Subcutaneous abdominal adipose tissue (tissue), 5 donors: Measurements from ENCODE around the gene NOX3.
"Not testable (repeated sequence)": the region's sequence is repeated elsewhere in the genome, so short reads cannot be mapped to it uniquely, and the experiment has no call there.

Experiments
- H3K27ac ChIP-seq: one replicate; pipeline ENCODE4 v1.7.0; 2013; ENCODE audit warnings: low read depth, mild to moderate bottlenecking, inconsistent platforms, low read length, moderate library complexity
- H3K27me3 ChIP-seq, 5 donors: one replicate each; pipeline ENCODE4 v1.7.0; 2013; ENCODE audit warnings: low read length in 5 of 5, inconsistent platforms in 1 of 5; ENCODE audit not compliant: control insufficient read depth in 5 of 5, insufficient read depth in 4 of 5
- H3K36me3 ChIP-seq, 5 donors: one replicate each; pipeline ENCODE4 v1.7.0; 2013; ENCODE audit warnings: low read length in 5 of 5; ENCODE audit not compliant: control insufficient read depth in 5 of 5, insufficient read depth in 5 of 5
- H3K4me1 ChIP-seq, 5 donors: one replicate each; pipeline ENCODE4 v1.7.0; 2013; ENCODE audit warnings: low read length in 5 of 5, mild to moderate bottlenecking in 3 of 5, moderate library complexity in 1 of 5; ENCODE audit not compliant: control insufficient read depth in 5 of 5, insufficient read depth in 5 of 5
- H3K4me3 ChIP-seq, 5 donors: one replicate each; pipeline ENCODE4 v1.7.0; 2013; ENCODE audit warnings: low read length in 5 of 5, low read depth in 1 of 5
- H3K9ac ChIP-seq, 5 donors: one replicate each; pipeline ENCODE4 v1.7.0; 2013; ENCODE audit warnings: low read length in 5 of 5, mild to moderate bottlenecking in 4 of 5, moderate library complexity in 3 of 5
- H3K9me3 ChIP-seq, 5 donors: one replicate each; pipeline ENCODE4 v1.7.0; 2013; ENCODE audit warnings: low read length in 5 of 5; ENCODE audit not compliant: control insufficient read depth in 5 of 5
- donor health status: healthy.
- donor health status: healthy.
- donor health status: healthy.
- donor health status: healthy.
- donor health status: healthy.

The NOX3 gene

DNA sequence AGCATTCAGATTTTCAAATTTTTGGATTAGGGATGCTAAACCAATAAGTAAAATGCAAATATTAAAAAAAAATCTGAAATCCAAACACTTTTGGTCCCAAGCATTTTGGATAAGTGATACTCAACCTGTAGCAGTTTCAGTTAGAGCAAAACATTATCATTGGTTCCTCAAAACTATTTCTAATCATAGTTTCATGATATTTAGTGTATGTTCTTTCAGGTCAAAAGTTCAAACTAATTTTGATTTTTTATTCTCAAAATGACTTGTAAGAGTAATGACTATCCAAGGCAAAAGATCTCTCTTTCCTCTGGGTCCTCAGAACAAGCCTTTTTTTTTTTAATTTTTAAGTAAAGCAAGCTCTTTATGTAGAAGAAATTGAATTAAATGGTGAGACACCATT is 77.4 kb downstream of the NOX3 start:
- Histone ChIP-seq H3K27ac (no peak overlapping the region), H3K27me3 (no peaks in the 10 kb centered on the region), H3K4me1 (no peaks in the 10 kb centered on the region), H3K9ac (no peak overlapping the region), H3K9me3 (no peaks in the 10 kb centered on the region), H3K36me3 (no peaks in the 10 kb centered on the region), H3K4me3 (no peak overlapping the region)

DNA sequence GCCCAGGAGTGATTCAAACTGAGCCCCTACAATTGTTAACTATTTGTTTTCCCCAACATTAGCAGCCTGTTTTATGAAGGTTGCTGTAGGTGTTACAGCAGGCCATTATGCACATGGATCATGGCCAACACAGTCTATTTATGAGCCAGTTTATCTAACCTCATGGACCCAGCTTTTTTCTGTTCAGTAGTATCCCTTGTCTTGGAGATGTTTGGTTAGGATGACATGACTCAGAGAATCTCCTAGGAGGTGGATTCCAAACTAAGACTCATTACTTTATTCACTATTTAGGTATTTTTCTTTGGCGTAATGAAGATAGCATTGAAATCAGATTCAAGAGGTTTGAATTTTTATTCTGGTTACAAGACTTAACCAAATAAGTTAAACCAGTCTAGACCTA is 78.6 kb downstream of the NOX3 start:
- H3K27me3 ChIP-seq = no peaks in the 10 kb centered on the region
- H3K4me1 ChIP-seq = no peaks in the 10 kb centered on the region
- no peaks in the 10 kb centered on the region for H3K36me3 ChIP-seq

DNA sequence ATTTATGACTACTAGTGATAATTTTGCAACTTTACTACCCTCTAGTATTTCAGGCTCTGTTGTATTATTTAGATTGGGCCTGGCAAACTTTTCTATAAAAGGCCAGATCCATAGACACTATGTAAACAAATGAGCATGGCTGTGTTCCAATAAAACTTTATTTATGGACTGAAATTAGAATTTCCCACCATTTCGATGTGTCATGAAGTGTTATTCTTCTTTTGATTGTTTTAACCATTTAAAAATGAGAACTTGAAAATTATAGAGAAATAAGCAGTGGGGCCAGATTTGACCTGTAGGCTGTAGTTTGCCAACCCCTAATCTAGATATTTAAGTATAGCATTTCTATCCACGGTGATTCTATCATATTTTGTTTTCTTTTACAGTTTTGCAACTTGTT is 79.8 kb downstream of the NOX3 start:
- Histone ChIP-seq H3K27ac (no peak overlapping the region), H3K4me3 (no peak overlapping the region), H3K36me3 (no peaks in the 10 kb centered on the region), H3K9me3 (no peaks in the 10 kb centered on the region), H3K9ac (no peak overlapping the region), H3K27me3 (no peaks in the 10 kb centered on the region), H3K4me1 (no peaks in the 10 kb centered on the region)

More for the DNA sequence above, 78.6 kb downstream of the NOX3 start:
- Histone ChIP-seq H3K9me3 (no peaks in the 10 kb centered on the region), H3K9ac (no peak overlapping the region), H3K27ac (no peak overlapping the region), H3K4me3 (no peak overlapping the region)

DNA sequence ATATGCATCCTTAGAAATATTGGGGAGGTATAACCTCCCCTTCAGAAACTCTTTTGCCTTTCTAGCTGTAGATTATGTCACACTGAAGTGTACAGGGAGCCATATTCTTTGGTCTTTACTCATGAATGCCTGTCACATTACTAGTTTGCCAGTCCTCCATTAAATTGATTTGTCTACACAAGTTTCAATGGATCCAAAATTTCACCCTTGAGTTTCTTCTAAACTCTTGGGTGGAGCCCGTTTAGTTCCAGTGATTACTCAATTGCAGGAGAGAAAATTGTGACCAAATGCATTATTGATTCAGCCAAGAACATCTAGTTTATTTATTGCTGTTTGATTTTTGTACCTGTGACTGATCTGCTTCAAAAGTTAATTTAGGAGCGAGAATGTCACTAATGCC is 81.0 kb downstream of the NOX3 start:
- Histone ChIP-seq H3K4me1 (no peaks in the 10 kb centered on the region), H3K27me3 (no peaks in the 10 kb centered on the region), H3K9ac (no peak overlapping the region), H3K27ac (no peak overlapping the region), H3K4me3 (no peak overlapping the region), H3K9me3 (no peaks in the 10 kb centered on the region), H3K36me3 (no peaks in the 10 kb centered on the region)

DNA sequence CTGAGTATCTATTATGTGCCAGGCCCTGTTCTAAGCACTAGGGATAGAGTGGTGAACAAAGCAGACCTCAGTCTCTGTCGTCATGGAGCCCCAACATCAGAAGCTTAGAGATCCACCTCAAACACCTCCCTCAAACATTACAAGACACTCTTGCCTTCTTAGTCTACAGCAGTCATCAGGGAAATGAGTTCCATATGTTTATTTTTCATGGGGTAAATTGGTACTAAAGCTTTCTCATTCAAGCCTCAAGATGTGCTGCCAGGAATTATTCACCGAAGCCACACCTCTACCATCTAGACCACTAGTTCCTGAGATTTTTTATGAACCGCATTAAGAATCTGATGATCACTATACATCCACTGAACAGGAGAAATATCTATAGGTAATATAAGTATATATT is 82.4 kb downstream of the NOX3 start:
- no peaks in the 10 kb centered on the region for H3K4me1 ChIP-seq
- no peak overlapping the region for H3K27ac ChIP-seq
- no peak overlapping the region for H3K4me3 ChIP-seq
- H3K36me3 ChIP-seq = no peaks in the 10 kb centered on the region
- no peak overlapping the region for H3K9ac ChIP-seq
- H3K9me3 ChIP-seq = no peaks in the 10 kb centered on the region
- H3K27me3 ChIP-seq = no peaks in the 10 kb centered on the region

DNA sequence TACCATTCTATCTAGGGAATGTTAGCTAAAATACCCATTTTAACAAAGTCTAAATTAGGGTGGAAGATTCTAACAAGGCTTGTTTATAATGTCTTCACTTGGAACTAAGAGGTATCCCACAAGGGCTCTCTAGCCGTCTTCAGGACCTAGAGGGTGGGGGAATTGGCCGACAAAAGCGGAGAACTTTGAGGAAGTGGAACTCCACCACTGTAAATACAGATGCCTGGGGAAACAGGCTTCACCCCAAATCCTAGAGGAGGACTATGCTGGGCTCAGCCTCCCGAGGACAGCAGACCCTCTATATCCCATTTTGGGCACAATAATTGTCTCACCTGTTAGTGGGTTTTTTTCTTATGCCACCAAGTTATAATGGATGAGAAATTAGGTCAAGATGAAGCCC is 83.4 kb downstream of the NOX3 start:
- Histone ChIP-seq H3K4me3 (no peak overlapping the region), H3K9me3 (no peaks in the 10 kb centered on the region), H3K9ac (no peak overlapping the region), H3K27me3 (no peaks in the 10 kb centered on the region), H3K36me3 (no peaks in the 10 kb centered on the region), H3K4me1 (no peaks in the 10 kb centered on the region), H3K27ac (no peak overlapping the region)

DNA sequence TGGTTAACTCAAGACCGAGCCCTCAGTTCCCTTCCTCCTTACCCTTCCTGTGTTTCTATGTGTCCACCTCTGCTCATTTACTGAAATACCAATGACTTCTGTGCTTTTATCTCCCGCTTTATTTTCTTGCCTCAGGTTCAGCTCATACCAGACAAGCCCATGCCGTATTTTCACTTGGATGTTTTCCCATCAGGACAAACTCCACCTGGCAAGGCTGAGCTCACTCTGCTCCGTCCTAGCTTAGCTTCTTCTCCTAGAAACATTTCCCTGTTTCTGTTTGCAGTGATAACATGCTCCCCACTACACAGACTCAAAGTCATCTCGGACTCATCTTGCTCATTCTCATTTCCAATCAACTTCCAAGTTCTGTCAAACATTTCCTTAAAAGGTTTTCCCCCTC is 84.4 kb downstream of the NOX3 start:
- no peak overlapping the region for H3K4me3 ChIP-seq
- H3K9me3 ChIP-seq = no peaks in the 10 kb centered on the region
- H3K27me3 ChIP-seq = no peaks in the 10 kb centered on the region
- no peaks in the 10 kb centered on the region for H3K4me1 ChIP-seq
- H3K9ac ChIP-seq = no peak overlapping the region
- no peaks in the 10 kb centered on the region for H3K36me3 ChIP-seq
- no peak overlapping the region for H3K27ac ChIP-seq

DNA sequence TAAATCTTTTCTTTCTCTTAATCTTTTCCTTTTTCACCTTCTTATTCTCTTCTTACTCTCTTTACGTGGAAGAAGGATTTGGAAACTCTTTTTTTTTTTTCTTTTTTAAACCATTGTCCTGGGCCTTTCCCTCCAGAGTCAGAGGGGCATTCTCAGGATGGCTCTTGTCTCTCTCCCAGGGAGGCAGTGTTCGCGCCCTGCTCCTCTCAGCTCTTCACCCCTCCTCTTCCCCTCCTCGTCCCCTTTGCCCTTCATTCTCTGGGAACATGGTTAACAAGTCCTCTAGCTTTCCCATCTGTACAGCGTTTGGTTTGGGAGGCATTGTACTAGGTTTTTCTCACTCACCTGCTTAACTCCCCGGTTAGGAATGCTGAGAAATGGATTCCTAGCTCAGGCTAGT is 89.3 kb downstream of the NOX3 start:
- H3K9ac ChIP-seq = no peak overlapping the region
- no peaks in the 10 kb centered on the region for H3K36me3 ChIP-seq
- no peak overlapping the region for H3K4me3 ChIP-seq
- H3K27me3 ChIP-seq = no peaks in the 10 kb centered on the region
- no peaks in the 10 kb centered on the region for H3K4me1 ChIP-seq
- no peak overlapping the region for H3K27ac ChIP-seq
- no peaks in the 10 kb centered on the region for H3K9me3 ChIP-seq

DNA sequence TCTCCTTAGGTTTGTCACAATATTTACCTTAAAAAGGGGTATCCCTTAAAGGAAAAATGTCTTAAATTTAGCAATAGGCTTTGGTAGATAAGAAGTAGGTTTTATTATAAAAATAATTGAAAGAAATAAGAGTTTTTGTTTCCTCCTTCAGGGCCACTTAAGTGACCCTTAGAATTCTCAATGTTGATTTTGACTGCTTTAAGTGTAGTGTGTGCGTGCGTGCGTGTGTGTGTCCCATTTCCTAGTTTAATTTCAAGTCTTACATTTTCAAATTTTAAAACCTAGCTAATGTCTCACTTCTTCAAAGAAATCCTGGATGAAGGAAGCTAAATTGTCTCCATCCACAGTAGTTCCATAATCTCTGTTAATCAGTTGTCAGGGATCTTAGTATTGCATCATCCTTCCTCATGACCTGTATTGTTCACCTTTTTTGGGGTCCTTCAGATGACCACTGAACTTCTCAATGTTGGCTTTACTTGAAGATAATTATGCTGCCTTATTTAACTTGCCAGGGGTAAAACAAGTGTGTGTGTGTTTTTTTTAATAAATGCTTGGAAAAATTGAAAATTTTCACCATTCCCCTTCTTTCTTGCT is 90.7 kb downstream of the NOX3 start:
- Histone ChIP-seq H3K36me3 (no peaks in the 10 kb centered on the region), H3K4me1 (no peaks in the 10 kb centered on the region), H3K9me3 (peaks cover 0 to 3% (median 0%) of the 10 kb centered on the region in 5 donors), H3K27ac (no peak overlapping the region), H3K9ac (no peak overlapping the region), H3K27me3 (no peaks in the 10 kb centered on the region), H3K4me3 (no peak overlapping the region)

DNA sequence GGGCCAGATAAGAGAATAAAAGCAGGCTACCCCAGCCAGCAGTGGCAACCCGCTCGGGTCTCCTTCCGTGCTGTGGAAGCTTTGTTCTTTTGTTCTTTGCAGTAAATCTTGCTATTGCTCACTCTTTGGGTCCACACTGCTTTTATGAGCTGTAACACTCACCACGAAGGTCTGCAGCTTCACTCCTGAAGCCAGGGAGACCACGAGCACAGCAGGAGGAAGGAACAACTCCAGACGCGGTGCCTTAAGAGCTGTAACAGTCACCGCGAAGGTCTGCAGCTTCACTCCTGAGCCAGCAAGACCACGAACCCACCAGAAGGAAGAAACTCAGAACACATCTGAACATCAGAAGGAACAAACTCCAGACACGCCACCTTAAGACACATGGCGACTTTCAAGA is 91.6 kb downstream of the NOX3 start:
- H3K36me3 ChIP-seq, H3K4me3 ChIP-seq, H3K9ac ChIP-seq, H3K27ac ChIP-seq, H3K27me3 ChIP-seq, H3K4me1 ChIP-seq, H3K9me3 ChIP-seq: not testable (repeated sequence)
